ENCODE results near the gene ZFYVE28.
"Not testable (repeated sequence)": the region's sequence is repeated elsewhere in the genome, so short reads cannot be mapped to it uniquely, and the experiment has no call there.

DNA sequence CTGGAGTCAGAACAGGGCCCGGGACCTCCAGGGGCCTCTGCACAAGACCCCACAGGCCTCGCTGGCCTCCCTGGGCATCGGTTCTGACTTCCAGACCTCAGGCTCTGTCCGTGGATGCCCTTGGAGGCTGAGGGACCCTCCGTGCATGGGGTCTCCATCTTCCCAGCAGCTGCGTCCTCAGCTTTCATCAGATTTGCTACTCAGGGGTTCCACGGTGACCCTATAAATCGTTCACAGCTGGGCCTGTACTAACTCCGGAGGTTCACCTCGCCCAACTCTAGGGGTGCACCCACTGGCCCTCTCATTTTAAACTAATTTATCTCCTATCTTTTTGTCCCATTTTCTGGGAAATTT lies 143.4 kb downstream of the ZFYVE28 start:
- TF ChIP-seq, protein P1, sequence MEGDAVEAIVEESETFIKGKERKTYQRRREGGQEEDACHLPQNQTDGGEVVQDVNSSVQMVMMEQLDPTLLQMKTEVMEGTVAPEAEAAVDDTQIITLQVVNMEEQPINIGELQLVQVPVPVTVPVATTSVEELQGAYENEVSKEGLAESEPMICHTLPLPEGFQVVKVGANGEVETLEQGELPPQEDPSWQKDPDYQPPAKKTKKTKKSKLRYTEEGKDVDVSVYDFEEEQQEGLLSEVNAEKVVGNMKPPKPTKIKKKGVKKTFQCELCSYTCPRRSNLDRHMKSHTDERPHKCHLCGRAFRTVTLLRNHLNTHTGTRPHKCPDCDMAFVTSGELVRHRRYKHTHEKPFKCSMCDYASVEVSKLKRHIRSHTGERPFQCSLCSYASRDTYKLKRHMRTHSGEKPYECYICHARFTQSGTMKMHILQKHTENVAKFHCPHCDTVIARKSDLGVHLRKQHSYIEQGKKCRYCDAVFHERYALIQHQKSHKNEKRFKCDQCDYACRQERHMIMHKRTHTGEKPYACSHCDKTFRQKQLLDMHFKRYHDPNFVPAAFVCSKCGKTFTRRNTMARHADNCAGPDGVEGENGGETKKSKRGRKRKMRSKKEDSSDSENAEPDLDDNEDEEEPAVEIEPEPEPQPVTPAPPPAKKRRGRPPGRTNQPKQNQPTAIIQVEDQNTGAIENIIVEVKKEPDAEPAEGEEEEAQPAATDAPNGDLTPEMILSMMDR (IDR thresholded peaks at IDR 0.05 in 2 of 3, conservative IDR thresholded peaks at IDR 0.05 in 1 of 3; ENCODE audit: borderline replicate concordance in 1 of 3, insufficient read depth in 1 of 3, low read depth in 2 of 3, low read length in 2 of 3): not testable (repeated sequence)
- TF ChIP-seq, protein P2, sequence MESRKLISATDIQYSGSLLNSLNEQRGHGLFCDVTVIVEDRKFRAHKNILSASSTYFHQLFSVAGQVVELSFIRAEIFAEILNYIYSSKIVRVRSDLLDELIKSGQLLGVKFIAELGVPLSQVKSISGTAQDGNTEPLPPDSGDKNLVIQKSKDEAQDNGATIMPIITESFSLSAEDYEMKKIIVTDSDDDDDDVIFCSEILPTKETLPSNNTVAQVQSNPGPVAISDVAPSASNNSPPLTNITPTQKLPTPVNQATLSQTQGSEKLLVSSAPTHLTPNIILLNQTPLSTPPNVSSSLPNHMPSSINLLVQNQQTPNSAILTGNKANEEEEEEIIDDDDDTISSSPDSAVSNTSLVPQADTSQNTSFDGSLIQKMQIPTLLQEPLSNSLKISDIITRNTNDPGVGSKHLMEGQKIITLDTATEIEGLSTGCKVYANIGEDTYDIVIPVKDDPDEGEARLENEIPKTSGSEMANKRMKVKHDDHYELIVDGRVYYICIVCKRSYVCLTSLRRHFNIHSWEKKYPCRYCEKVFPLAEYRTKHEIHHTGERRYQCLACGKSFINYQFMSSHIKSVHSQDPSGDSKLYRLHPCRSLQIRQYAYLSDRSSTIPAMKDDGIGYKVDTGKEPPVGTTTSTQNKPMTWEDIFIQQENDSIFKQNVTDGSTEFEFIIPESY (IDR thresholded peaks at IDR 0.05; ENCODE audit: extremely low read depth, insufficient replicate concordance, low read length): not testable (repeated sequence)
- TF ChIP-seq POLR2A (IDR thresholded peaks at IDR 0.05; ENCODE audit: borderline replicate concordance, extremely low read depth, insufficient read depth, insufficient read length); SIN3A (IDR thresholded peaks at IDR 0.05; ENCODE audit: low read depth); POLR2AphosphoS5 (IDR thresholded peaks at IDR 0.05; ENCODE audit: low read depth, low read length): not testable (repeated sequence)

Data from HCT116 (cell line).